Measurements from ENCODE around the gene PDZD4. TPM values are rescaled to one million over a fixed set of nuclear protein-coding genes. Genes with fewer than 3 reads are reported as not detected.

PDZD4 gene
- total RNA-seq, 1 donor from 2014 or later = 15.1 TPM

Other genes starting within 250 kb of the PDZD4 start
- 14.9 TPM for gene CCNQ, start 231.4 kb downstream of the PDZD4 start, total RNA-seq
- gene DUSP9, start 183.3 kb downstream of the PDZD4 start, total RNA-seq = 0.12 TPM
- gene PNCK, start 156.7 kb downstream of the PDZD4 start, total RNA-seq = 28.3 TPM
- 165 TPM for gene SLC6A8, start 142.6 kb downstream of the PDZD4 start, total RNA-seq
- gene BCAP31, start 106.2 kb downstream of the PDZD4 start, total RNA-seq = 221 TPM
- 18.6 TPM for gene ABCD1, start 105.7 kb downstream of the PDZD4 start, total RNA-seq
- 65.3 TPM for gene PLXNB3, start 66.3 kb downstream of the PDZD4 start, total RNA-seq
- 5.8 TPM for gene SRPK3, start 49.5 kb downstream of the PDZD4 start, total RNA-seq
- gene IDH3G, start 36.2 kb downstream of the PDZD4 start, total RNA-seq = 51.5 TPM
- gene SSR4, start 35.9 kb downstream of the PDZD4 start, total RNA-seq = 401 TPM
- 10.0 TPM for gene L1CAM, start 55.6 kb upstream of the PDZD4 start, total RNA-seq
- 1.1 TPM for gene AVPR2, start 74.1 kb upstream of the PDZD4 start, total RNA-seq
- gene ARHGAP4, start 95.7 kb upstream of the PDZD4 start, total RNA-seq = 53.8 TPM
- gene NAA10, start 104.5 kb upstream of the PDZD4 start, total RNA-seq = 81.6 TPM
- 19.5 TPM for gene RENBP, start 114.1 kb upstream of the PDZD4 start, total RNA-seq
- 69.5 TPM for gene HCFC1, start 141.3 kb upstream of the PDZD4 start, total RNA-seq
- gene TMEM187, start 142.2 kb upstream of the PDZD4 start, total RNA-seq = 14.4 TPM
- gene IRAK1, start 189.4 kb upstream of the PDZD4 start, total RNA-seq = 108 TPM

Data from mucosa of gallbladder (tissue), 1 donor.